ENCODE data around the gene ETV1. TPM values are rescaled to one million over a fixed set of nuclear protein-coding genes. Genes with fewer than 3 reads are reported as not detected.

The ETV1 gene
- total and polyA plus RNA-seq, 11 donors = 9.6 to 118 (median 82.1) TPM

DNA sequence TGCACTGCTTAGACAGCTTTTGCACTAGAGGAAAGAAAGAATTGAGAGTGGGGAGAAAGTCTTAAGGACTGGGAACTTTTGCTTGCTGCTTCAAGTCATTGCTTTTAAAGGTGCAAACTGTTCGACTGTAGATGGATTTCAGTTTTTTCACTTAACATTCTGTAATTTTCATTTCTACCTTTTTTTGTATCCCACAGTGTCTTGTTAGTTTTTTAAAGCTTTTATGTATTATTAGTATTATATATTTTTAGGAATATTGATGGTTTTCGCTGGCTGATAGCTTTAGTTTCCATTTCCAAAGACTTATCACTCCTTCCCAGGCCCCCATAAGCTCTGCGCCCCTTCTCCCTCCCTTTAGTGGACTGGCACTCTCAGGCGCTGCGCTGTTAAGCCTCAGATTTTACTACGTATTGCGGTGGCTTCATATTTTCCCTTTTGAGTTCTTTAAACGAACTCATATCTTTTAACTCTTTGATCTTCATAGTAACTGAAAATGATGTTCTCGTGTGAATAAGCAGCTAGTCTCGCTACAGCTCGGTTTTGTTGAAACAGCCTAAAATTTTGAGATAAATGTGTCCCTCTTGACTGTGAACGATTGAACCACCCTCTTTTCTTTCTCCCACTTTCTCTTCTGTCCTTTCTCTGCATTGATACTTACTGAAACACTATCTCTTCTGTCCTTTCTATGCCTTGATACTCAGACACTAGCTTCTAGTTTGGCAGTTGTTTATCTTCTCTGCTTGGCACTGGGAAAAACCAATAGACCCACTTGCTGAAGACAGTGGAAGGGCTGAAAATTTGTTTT, 2.5 kb upstream of the ETV1 start:
- peak overlapping the region in 11 of 12 donors; percentile 59 to 85 (median 72) for H3K4me3 ChIP-seq
- no peaks in the 10 kb centered on the region for H3K9me3 ChIP-seq
- peak overlapping the region; percentile 73 to 96 (median 93) for H3K27ac ChIP-seq
- peaks cover 0 to 2% (median 0%) of the 10 kb centered on the region in 9 donors for H3K27me3 ChIP-seq
- no peaks in the 10 kb centered on the region for H3K36me3 ChIP-seq
- TF ChIP-seq, protein P1, sequence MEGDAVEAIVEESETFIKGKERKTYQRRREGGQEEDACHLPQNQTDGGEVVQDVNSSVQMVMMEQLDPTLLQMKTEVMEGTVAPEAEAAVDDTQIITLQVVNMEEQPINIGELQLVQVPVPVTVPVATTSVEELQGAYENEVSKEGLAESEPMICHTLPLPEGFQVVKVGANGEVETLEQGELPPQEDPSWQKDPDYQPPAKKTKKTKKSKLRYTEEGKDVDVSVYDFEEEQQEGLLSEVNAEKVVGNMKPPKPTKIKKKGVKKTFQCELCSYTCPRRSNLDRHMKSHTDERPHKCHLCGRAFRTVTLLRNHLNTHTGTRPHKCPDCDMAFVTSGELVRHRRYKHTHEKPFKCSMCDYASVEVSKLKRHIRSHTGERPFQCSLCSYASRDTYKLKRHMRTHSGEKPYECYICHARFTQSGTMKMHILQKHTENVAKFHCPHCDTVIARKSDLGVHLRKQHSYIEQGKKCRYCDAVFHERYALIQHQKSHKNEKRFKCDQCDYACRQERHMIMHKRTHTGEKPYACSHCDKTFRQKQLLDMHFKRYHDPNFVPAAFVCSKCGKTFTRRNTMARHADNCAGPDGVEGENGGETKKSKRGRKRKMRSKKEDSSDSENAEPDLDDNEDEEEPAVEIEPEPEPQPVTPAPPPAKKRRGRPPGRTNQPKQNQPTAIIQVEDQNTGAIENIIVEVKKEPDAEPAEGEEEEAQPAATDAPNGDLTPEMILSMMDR (IDR thresholded peaks at IDR 0.05) = no peak
- TF ChIP-seq POLR2A (IDR thresholded peaks at IDR 0.05) = no peak
- H3K4me1 ChIP-seq = peaks cover 0 to 12% (median 4%) of the 10 kb centered on the region in 12 donors
- 53 to 56% (median 55%) methylated on average over 12 of the region's 12 CpGs for WGBS, 4 donors
- DNase-seq = no peak
- no peak for ATAC-seq
- intact Hi-C loops (cut with DNase I) = loop anchor here in 6 of 10 donors (1.0 to 10.0 kb wide), 7 partner anchors 80 to 465 kb away; no protein-coding TSS in a partner anchor

- H3K4me1 ChIP-seq = peaks cover 0 to 15% (median 4%) of the 10 kb centered on the region in 12 donors
- peak overlapping the region; percentile 87 to 96 (median 93) for H3K27ac ChIP-seq
- TF ChIP-seq POLR2A (IDR thresholded peaks at IDR 0.05) = peak in 1 of 2 donors; percentile 66
- TF ChIP-seq, protein P1 (IDR thresholded peaks at IDR 0.05) = peak in 6 of 12 donors; percentile 7 to 37 (median 20)
- peaks cover 0 to 2% (median 0%) of the 10 kb centered on the region in 9 donors for H3K27me3 ChIP-seq
- ATAC-seq = peak; percentile 96 to 98 (median 97)
- no peaks in the 10 kb centered on the region for H3K9me3 ChIP-seq
- DNase-seq = peak; percentile 94 to 98 (median 97)
- H3K4me3 ChIP-seq = peak overlapping the region; percentile 59 to 85 (median 71)
- no peaks in the 10 kb centered on the region for H3K36me3 ChIP-seq
- intact Hi-C loops (cut with DNase I) = loop anchor here in 6 of 10 donors (1.0 to 10.0 kb wide), 7 partner anchors 81 to 466 kb away; no protein-coding TSS in a partner anchor
- WGBS, 4 donors = 0 to 1% (median 0%) methylated on average over 36 to 38 of the region's 38 CpGs
These were observed 1.7 kb upstream of the ETV1 start for GRCh38 chr7:13990984-13991790.

DNA sequence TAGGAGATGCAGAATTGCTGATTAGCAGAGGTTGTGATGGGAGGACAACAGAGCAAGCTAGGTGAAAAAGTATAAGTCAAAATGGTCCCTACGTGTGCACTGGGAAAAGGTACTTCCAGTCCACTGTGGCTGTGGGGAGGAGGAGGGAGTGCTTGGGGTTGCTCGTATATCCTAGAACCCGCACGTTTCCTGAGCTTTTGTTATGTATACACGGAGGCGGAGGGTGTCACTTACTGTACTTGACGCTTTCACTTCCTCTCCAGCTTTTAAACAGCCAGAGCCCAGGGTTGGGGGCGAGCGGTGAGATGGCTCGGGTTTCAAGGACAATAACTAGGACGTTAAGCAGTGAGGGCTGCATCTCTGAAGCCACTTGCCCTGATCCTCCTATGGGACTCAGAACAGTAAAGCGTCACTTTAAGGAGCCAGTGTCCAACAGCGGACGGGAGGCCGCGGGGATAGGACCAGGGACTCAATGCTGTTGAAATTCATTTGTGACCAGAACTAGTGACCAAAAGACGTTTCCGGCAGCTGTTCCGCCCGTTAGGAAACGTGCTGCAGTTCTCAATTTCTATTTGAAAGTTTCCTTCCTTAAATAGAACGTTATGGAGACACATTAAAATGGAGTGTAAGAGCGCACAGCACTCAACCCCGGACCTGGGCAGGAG, 985 bp upstream of the ETV1 start:
- H3K27ac ChIP-seq = peak overlapping the region; percentile 87 to 96 (median 93)
- intact Hi-C loops (cut with DNase I) = loop anchor here in 6 of 10 donors (2.0 to 10.0 kb wide), 6 partner anchors 82 to 467 kb away; no protein-coding TSS in a partner anchor
- H3K4me1 ChIP-seq = peaks cover 0 to 22% (median 4%) of the 10 kb centered on the region in 12 donors
- WGBS, 4 donors = 0% methylated on average over 20 to 24 of the region's 24 CpGs
- no peaks in the 10 kb centered on the region for H3K9me3 ChIP-seq
- peak overlapping the region; percentile 59 to 85 (median 71) for H3K4me3 ChIP-seq
- DNase-seq (peak; percentile 45 to 67 (median 53)), ATAC-seq (peak; percentile 45 to 64 (median 53))
- TF ChIP-seq, protein P1 (IDR thresholded peaks at IDR 0.05) = no peak
- TF ChIP-seq POLR2A (IDR thresholded peaks at IDR 0.05) = peak in 1 of 2 donors; percentile 5
- H3K36me3 ChIP-seq = no peaks in the 10 kb centered on the region
- peaks cover 0 to 2% (median 0%) of the 10 kb centered on the region in 9 donors for H3K27me3 ChIP-seq
